Peyer's patch (tissue), 4 donors: ENCODE data around the gene TMEM9B. TPM values are rescaled to one million over a fixed set of nuclear protein-coding genes. Genes with fewer than 3 reads are reported as not detected.

Experiments
- DNase-seq, 3 donors: peaks; one replicate each; pipeline ENCODE4 v3.0.0-alpha.2; 2017 to 2019
- H3K27ac ChIP-seq, 4 donors: fragments of 200-600 bp; sonication (generic); one replicate each; pipeline ENCODE4 v1.5.1; 2016 to 2019
- H3K27me3 ChIP-seq, 2 donors: fragments of 200-600 bp; sonication (generic); one replicate each; pipeline ENCODE4 v1.5.1; 2019
- H3K36me3 ChIP-seq, 3 donors: fragments of 200-600 bp; sonication (generic); one replicate each; pipeline ENCODE4 v1.5.1; 2016 to 2019
- H3K4me1 ChIP-seq, 4 donors: fragments of 200-600 bp; sonication (generic); one replicate each; pipeline ENCODE4 v1.5.1; 2016 to 2019
- H3K4me3 ChIP-seq, 4 donors: fragments of 200-600 bp; sonication (generic); 1 replicate in 3 of 4; 2 replicates in 1 of 4; pipeline ENCODE4 v1.5.1; 2016 to 2019; ENCODE audit warnings: mild to moderate bottlenecking in 1 of 4
- H3K9me3 ChIP-seq, 4 donors: fragments of 200-600 bp; sonication (generic); one replicate each; pipeline ENCODE4 v1.5.1; 2016 to 2019; ENCODE audit warnings: mild to moderate bottlenecking in 1 of 4
- POLR2A ChIP-seq, 2 donors: fragments of 450-650 bp; IDR thresholded peaks; one replicate each; pipeline ENCODE4 v1.5.1; 2017; ENCODE audit warnings: antibody characterized with exemption in 2 of 2, mild to moderate bottlenecking in 2 of 2, moderate library complexity in 2 of 2
- total RNA-seq, 4 donors: library from RNA; depleted of rRNA; stranded (reverse); fragments of >200 nt; gene quantifications; one replicate each; pipeline ENCODE4 v1.1.0, GENCODE V29; 2016
- TF ChIP-seq, protein P1 (sequence below), 6 experiments: fragments of 450-650 bp in 4 of 6; fragments of 200-600 bp in 2 of 6; sonication (generic) in 1 of 6; IDR thresholded peaks; one replicate each; pipeline ENCODE4 v1.5.1; 2017 to 2019; ENCODE audit warnings: antibody characterized with exemption in 6 of 6, mild to moderate bottlenecking in 3 of 6, moderate library complexity in 1 of 6

Gene TMEM9B
- total RNA-seq, 4 donors from 2014 or later, result 23.1 to 84.2 (median 53.6) TPM

DNA sequence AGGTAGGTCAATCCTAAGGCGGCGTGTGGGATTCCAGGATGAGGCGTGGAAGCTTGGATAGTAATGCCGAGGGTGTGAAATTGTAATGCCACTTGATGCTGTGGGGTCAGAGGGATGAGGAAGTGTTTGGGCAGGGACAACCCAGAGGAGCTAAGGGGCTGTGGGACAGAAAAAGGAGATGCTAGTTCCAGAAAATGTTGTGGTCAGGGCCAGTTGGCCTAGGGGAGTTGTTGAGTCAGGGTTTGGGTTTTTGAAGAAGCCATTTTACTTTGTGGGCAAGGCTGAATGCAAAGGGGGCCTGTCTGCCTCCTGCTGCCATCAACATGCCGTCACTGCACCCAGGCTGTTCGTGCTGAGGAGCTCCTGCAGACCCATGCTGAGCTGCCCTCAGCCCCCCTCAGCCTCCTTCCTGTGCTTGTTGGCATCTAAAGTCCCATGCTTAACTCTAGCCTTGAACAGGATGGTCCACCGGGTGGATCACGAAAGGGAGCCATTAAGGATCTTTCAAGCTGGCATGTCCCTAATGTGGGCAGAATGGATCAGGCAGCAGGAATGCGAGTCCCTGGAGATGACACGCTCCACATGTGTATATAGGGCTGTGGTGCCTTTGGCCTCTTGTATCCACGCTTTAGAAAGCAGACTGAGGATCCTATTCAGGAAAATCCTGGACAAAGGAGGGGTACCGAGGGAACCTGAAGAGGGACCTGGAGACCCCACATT, 33.6 kb downstream of the TMEM9B start:
- no peak for DNase-seq
- H3K27me3 ChIP-seq, result no peaks in the 10 kb centered on the region
- no peaks in the 10 kb centered on the region for H3K36me3 ChIP-seq
- no peaks in the 10 kb centered on the region for H3K9me3 ChIP-seq
- H3K27ac ChIP-seq, result no peak overlapping the region
- TF ChIP-seq POLR2A (IDR thresholded peaks at IDR 0.05), result no peak
- TF ChIP-seq, protein P1, sequence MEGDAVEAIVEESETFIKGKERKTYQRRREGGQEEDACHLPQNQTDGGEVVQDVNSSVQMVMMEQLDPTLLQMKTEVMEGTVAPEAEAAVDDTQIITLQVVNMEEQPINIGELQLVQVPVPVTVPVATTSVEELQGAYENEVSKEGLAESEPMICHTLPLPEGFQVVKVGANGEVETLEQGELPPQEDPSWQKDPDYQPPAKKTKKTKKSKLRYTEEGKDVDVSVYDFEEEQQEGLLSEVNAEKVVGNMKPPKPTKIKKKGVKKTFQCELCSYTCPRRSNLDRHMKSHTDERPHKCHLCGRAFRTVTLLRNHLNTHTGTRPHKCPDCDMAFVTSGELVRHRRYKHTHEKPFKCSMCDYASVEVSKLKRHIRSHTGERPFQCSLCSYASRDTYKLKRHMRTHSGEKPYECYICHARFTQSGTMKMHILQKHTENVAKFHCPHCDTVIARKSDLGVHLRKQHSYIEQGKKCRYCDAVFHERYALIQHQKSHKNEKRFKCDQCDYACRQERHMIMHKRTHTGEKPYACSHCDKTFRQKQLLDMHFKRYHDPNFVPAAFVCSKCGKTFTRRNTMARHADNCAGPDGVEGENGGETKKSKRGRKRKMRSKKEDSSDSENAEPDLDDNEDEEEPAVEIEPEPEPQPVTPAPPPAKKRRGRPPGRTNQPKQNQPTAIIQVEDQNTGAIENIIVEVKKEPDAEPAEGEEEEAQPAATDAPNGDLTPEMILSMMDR (IDR thresholded peaks at IDR 0.05), result no peak
- no peak overlapping the region for H3K4me3 ChIP-seq
- H3K4me1 ChIP-seq, result no peaks in the 10 kb centered on the region

DNA sequence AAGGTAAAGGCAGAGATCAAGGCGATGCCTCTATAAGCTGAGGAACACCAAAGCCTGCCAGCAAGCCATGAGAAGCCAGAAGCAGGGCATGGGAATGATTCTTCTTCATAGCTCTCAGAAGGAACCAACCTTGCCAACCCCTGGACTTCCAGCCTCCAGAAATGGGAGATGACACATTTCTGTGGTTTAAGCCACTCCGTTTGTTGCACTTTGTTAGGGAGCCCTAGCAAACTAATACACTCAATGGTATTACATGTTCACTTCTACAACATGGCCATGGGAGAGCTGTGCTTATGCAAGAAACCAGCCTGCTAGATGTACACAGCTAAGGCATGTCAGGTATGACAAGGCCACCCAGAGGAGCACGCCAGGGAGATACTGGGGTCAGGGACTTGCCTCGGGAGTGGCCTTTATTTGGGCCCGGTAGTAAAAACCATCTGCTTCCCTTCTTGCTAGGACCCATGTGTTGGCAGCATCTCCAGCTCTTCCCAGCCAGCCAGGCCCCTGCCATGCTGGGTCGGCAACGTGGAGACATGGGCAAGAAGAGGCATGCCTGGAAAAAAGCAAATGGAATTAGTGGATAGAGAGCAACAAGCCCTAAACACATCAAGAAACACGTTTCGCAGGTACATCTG, 35.1 kb downstream of the TMEM9B start:
- Histone ChIP-seq H3K9me3 (no peaks in the 10 kb centered on the region), H3K27ac (no peak overlapping the region), H3K36me3 (no peaks in the 10 kb centered on the region), H3K27me3 (no peaks in the 10 kb centered on the region), H3K4me3 (no peak overlapping the region), H3K4me1 (no peaks in the 10 kb centered on the region)
- no peak for TF ChIP-seq POLR2A (IDR thresholded peaks at IDR 0.05)
- TF ChIP-seq, protein P1 (IDR thresholded peaks at IDR 0.05), result no peak
- no peak for DNase-seq

DNA sequence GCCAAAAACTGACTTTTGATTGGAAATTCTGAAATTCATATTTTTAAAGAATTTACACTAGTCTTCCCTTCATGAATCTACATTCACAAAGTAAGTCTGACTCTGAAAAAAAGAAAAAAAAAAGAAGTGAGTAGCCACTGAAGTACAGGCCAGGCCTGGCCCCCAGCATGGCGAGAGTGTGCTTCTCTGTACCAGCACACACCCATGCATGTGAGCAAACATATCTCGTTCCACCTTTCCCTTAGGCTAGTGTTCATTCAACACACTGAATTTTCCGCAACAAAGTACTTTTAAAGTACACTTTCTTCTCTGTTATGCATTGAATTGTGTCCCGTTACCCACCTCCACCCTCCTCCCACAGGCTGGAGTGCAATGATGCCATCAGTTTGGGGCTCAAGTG, 36.0 kb downstream of the TMEM9B start:
- Histone ChIP-seq H3K9me3 (no peaks in the 10 kb centered on the region), H3K27ac (no peak overlapping the region), H3K36me3 (peaks cover 0 to under 1% (median 0%) of the 10 kb centered on the region in 3 donors), H3K4me1 (no peaks in the 10 kb centered on the region), H3K27me3 (no peaks in the 10 kb centered on the region), H3K4me3 (no peak overlapping the region)
- DNase-seq, result no peak
- TF ChIP-seq, protein P1 (IDR thresholded peaks at IDR 0.05), result no peak
- no peak for TF ChIP-seq POLR2A (IDR thresholded peaks at IDR 0.05)

DNA sequence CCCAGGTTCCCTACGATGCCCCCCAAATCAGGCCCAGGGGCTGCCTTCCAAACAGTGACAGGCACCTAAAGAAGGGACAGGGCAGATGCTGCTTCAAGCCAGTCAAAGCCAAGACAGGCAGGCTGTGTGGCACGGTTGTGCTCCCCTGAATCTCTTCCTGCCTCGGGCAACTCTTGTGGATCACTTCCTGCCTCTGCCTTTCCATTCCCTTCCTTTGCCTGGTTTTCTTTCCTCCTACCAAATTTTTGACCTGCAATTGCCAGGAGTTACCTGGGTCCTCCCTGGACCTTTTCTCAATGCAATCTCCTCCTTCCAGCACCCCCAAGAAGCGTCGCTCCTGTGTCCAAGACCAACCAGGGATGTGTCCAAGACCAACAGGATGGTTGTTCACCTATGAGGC, 37.0 kb downstream of the TMEM9B start:
- H3K4me1 ChIP-seq, result no peaks in the 10 kb centered on the region
- TF ChIP-seq, protein P1 (IDR thresholded peaks at IDR 0.05), result no peak
- TF ChIP-seq POLR2A (IDR thresholded peaks at IDR 0.05), result no peak
- H3K36me3 ChIP-seq, result peaks cover 0 to 9% (median 0%) of the 10 kb centered on the region in 3 donors

DNA sequence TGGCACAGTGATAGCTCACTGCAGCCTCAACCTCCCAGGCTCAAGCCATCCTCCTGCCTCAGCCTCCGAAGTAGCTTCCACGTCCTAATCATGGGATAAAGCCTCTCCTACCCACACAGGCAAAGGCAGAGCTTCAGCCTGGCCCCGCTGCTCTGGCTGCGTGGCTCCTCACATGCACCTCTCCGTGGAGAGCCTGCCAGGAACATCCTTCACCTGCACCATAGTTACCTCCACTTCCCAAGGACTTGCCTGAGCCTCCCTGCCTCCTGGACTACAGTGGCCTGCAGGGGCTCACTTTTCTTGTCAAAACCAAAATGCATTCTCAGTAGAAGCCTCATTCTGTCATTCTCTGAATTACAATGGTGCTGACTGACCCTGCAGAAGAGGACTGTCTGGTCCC, 38.0 kb downstream of the TMEM9B start:
- Histone ChIP-seq H3K4me3 (no peak overlapping the region), H3K27me3 (no peaks in the 10 kb centered on the region), H3K4me1 (no peaks in the 10 kb centered on the region), H3K9me3 (no peaks in the 10 kb centered on the region), H3K27ac (no peak overlapping the region), H3K36me3 (peaks cover 0 to 19% (median 0%) of the 10 kb centered on the region in 3 donors)
- no peak for DNase-seq
- no peak for TF ChIP-seq POLR2A (IDR thresholded peaks at IDR 0.05)
- TF ChIP-seq, protein P1 (IDR thresholded peaks at IDR 0.05), result no peak

More for the DNA sequence above, 37.0 kb downstream of the TMEM9B start:
- Histone ChIP-seq H3K4me3 (no peak overlapping the region), H3K9me3 (no peaks in the 10 kb centered on the region), H3K27me3 (no peaks in the 10 kb centered on the region), H3K27ac (no peak overlapping the region)
- DNase-seq, result no peak
